Pancreas (tissue), 10 donors: ENCODE measurements around the gene MRGPRG. TPM values are rescaled to one million over a fixed set of nuclear protein-coding genes. Genes with fewer than 3 reads are reported as not detected.

Source experiments
- ATAC-seq, 4 donors: fragments of 200-7000 bp; cut with Tn5 transposase; one replicate each; pipeline versions ENCODE4 v1.8.0 to v1.9.1; 2020; ENCODE audit warnings: mild to moderate bottlenecking in 4 of 4, moderate library complexity in 4 of 4
- DNase-seq, 6 donors: peaks; one replicate each; pipeline ENCODE4 v3.0.0-alpha.2; 2020
- FAIRE-seq: peaks from 2 replicates; lab custom pipeline; 2012; peaks lifted over from hg19 to GRCh38; lab: Jason Lieb, UNC
- H3K27ac ChIP-seq, 4 donors: fragments of 200-600 bp; sonication (generic); 1 replicate in 3 of 4; 2 replicates in 1 of 4; pipeline versions ENCODE4 v1.5.0 to v1.8.0; 2020
- H3K27me3 ChIP-seq, 4 donors: fragments of 200-600 bp; one replicate each; pipeline ENCODE4 v1.8.0; 2021
- H3K36me3 ChIP-seq, 3 donors: fragments of 200-600 bp; sonication (generic) in 1 of 3; one replicate each; pipeline versions ENCODE4 v1.5.0 to v1.8.0; 2020 to 2021
- H3K4me1 ChIP-seq, 3 donors: fragments of 200-600 bp; one replicate each; pipeline ENCODE4 v1.8.0; 2021
- H3K4me3 ChIP-seq, 4 donors: fragments of 200-600 bp; sonication (generic) in 2 of 4; one replicate each; pipeline versions ENCODE4 v1.5.0 to v1.8.0; 2020 to 2021
- H3K9me3 ChIP-seq, 4 donors: fragments of 200-600 bp; one replicate each; pipeline ENCODE4 v1.8.0; 2021
- CTCF ChIP-seq, 4 donors: fragments of 200-600 bp; sonication (generic) in 3 of 4; IDR thresholded peaks; one replicate each; pipeline versions ENCODE4 v1.5.0 to v1.8.0; 2021; ENCODE audit warnings: antibody characterized with exemption in 4 of 4
- WGBS, 2 donors: extraction: QIAGEN DNeasy Blood & Tissue Kit; methylation state at CpG; one replicate each; pipeline ENCODE4 v1.1.7; 2013; 5-methylcytosine and 5-hydroxymethylcytosine counted together
- intact Hi-C, 3 donors: fragments of 100-400 bp; cut with DNase I; formaldehyde crosslinking; loops; one replicate each; pipeline versions ENCODE4 v1.11.1 to v1.14.2; 2022
- polyA plus RNA-seq, 2 donors: library from polyadenylated mRNA; stranded (reverse); fragments of 200-250 nt; gene quantifications; one replicate each; pipeline ENCODE4 v1.2.3, GENCODE V29; 2013
- total RNA-seq, 6 donors: library from RNA; stranded (reverse); fragmentation: NEBNext Ultra II Directional in 4 of 6; extraction: Animal tissue kit (Norgen Biotek cat#: 25700) in 4 of 6; gene quantifications; one replicate each; pipeline versions ENCODE4 v1.2.1 to v1.2.4, GENCODE V29; 2021 to 2023
- donor health status: healthy with polysubstance abuse.
- donor health status: DM: no; HTN: no; CAD: no; lungs with moderate emphysema.
- donor health status: DM: no; HTN: no; CAD: no.
- donor health status: control.
- donor health status: control.
- donor health status: Bipolar disorder and iron deficiency.
- donor health status: DM: yes; HTN: yes; CAD: no.
- donor health status: DM: no; HTN: no; CAD: no.
- donor health status: DM: no; HTN: no; CAD: no.
- donor health status: DM: yes; HTN: yes; CAD: no.

Gene MRGPRG
- total and polyA plus RNA-seq, 8 donors: not detected

GRCh38 chr11:3192511-3193372, 25.9 kb downstream of the MRGPRG start:
- no peak for FAIRE-seq
- Histone ChIP-seq H3K27me3 (no peaks in the 10 kb centered on the region), H3K36me3 (no peaks in the 10 kb centered on the region), H3K4me3 (no peak overlapping the region), H3K27ac (no peak overlapping the region), H3K9me3 (no peaks in the 10 kb centered on the region), H3K4me1 (no peaks in the 10 kb centered on the region)
- DNase-seq: no peak
- intact Hi-C loops: no loop called here
- no peak for TF ChIP-seq CTCF (IDR thresholded peaks at IDR 0.05)
- WGBS, 2 donors: 79 to 80% methylated on average over 13 to 14 of the region's 14 CpGs
- ATAC-seq: no peak

- DNase-seq: no peak
- Histone ChIP-seq H3K4me3 (no peak overlapping the region), H3K27me3 (no peaks in the 10 kb centered on the region), H3K9me3 (no peaks in the 10 kb centered on the region), H3K36me3 (no peaks in the 10 kb centered on the region), H3K4me1 (no peaks in the 10 kb centered on the region), H3K27ac (no peak overlapping the region)
- 84 to 87% methylated on average over 19 of the region's 19 CpGs for WGBS, 2 donors
- intact Hi-C loops: no loop called here
- no peak for TF ChIP-seq CTCF (IDR thresholded peaks at IDR 0.05)
- no peak for ATAC-seq
- no peak for FAIRE-seq
Observed at GRCh38 chr11:3191586-3192324, 26.9 kb downstream of the MRGPRG start.

- no peak for TF ChIP-seq CTCF (IDR thresholded peaks at IDR 0.05)
- Histone ChIP-seq H3K4me1 (no peaks in the 10 kb centered on the region), H3K27ac (no peak overlapping the region), H3K36me3 (no peaks in the 10 kb centered on the region), H3K4me3 (no peak overlapping the region), H3K9me3 (no peaks in the 10 kb centered on the region), H3K27me3 (no peaks in the 10 kb centered on the region)
- DNase-seq (no peak), FAIRE-seq (no peak), ATAC-seq (no peak)
- 70 to 78% methylated on average over 6 of the region's 6 CpGs for WGBS, 2 donors
- intact Hi-C loops: no loop called here
Observed at GRCh38 chr11:3190600-3190999, 28.0 kb downstream of the MRGPRG start.

- intact Hi-C loops: no loop called here
- FAIRE-seq (no peak), ATAC-seq (no peak), DNase-seq (no peak)
- TF ChIP-seq CTCF (IDR thresholded peaks at IDR 0.05): no peak
- Histone ChIP-seq H3K4me3 (no peak overlapping the region), H3K27me3 (no peaks in the 10 kb centered on the region), H3K36me3 (no peaks in the 10 kb centered on the region), H3K9me3 (no peaks in the 10 kb centered on the region), H3K4me1 (no peaks in the 10 kb centered on the region), H3K27ac (no peak overlapping the region)
- WGBS, 2 donors: 74 to 84% methylated on average over 11 of the region's 11 CpGs
Observed at GRCh38 chr11:3189886-3190583, 28.6 kb downstream of the MRGPRG start.
